ENCODE data around the gene RFNG. TPM values are rescaled to one million over a fixed set of nuclear protein-coding genes. Genes with fewer than 3 reads are reported as not detected.

The RFNG gene
- total RNA-seq, 1 donor from 2014 or later, result 19.3 TPM

GRCh38 chr17:82089723-82090548 is 38.3 kb upstream of the RFNG start:
- DNase-seq, result no peak

- no peak for DNase-seq
Measured at GRCh38 chr17:82088838-82089722, 37.5 kb upstream of the RFNG start.

GRCh38 chr17:82087961-82088837 is 36.6 kb upstream of the RFNG start:
- DNase-seq, result no peak

- DNase-seq, result no peak
Measured at GRCh38 chr17:82086941-82087906, 35.6 kb upstream of the RFNG start.

GRCh38 chr17:82085931-82086764 is 34.5 kb upstream of the RFNG start:
- no peak for DNase-seq

GRCh38 chr17:82085031-82085861 is 33.6 kb upstream of the RFNG start:
- DNase-seq, result no peak

- DNase-seq, result no peak
Measured at GRCh38 chr17:82084373-82085030, 32.9 kb upstream of the RFNG start.

GRCh38 chr17:82083533-82084359 is 32.1 kb upstream of the RFNG start:
- DNase-seq, result no peak

- no peak for DNase-seq
Measured at GRCh38 chr17:82083009-82083408, 31.4 kb upstream of the RFNG start.

GRCh38 chr17:82082456-82082855 is 30.8 kb upstream of the RFNG start:
- no peak for DNase-seq

- no peak for DNase-seq
Measured at GRCh38 chr17:82081966-82082365, 30.4 kb upstream of the RFNG start.

- DNase-seq, result no peak
Measured at GRCh38 chr17:82081546-82081945, 29.9 kb upstream of the RFNG start.

- no peak for DNase-seq
Measured at GRCh38 chr17:82080789-82081464, 29.3 kb upstream of the RFNG start.

GRCh38 chr17:82080048-82080788 is 28.6 kb upstream of the RFNG start:
- no peak for DNase-seq

- no peak for DNase-seq
Measured at GRCh38 chr17:82079001-82079677, 27.5 kb upstream of the RFNG start.

GRCh38 chr17:82078433-82078832 is 26.8 kb upstream of the RFNG start:
- DNase-seq, result no peak
